GM12878 (cell line): Measurements from ENCODE around the gene COTL1. TPM values are rescaled to one million over a fixed set of nuclear protein-coding genes. Genes with fewer than 3 reads are reported as not detected.

ENCODE experiments used
- ATAC-seq: fragments of 200-7000 bp; cut with Tn5 transposase; 3 replicates; pipeline ENCODE4 v1.9.1; 2020; ENCODE audit warnings: mild to moderate bottlenecking, moderate library complexity
- BruUV-seq: library from RNA; stranded (reverse); fragments of 400-500 nt; replicated peaks from 2 replicates; lab custom pipeline; 2021; lab: Mats Ljungman, UMichigan
- CTCF ChIA-PET: fragments of 300-600 bp; sonication (Branson Sonifier 250); formaldehyde crosslinking; extraction: SDS; loops from one replicate; lab custom pipeline; 2021; ENCODE audit warnings: inconsistent platforms; lab: Yijun Ruan, JAX
- POLR2A ChIA-PET: fragments of 350-600 bp; formaldehyde crosslinking; extraction: SDS; loops from one replicate; lab custom pipeline; 2021; ENCODE audit warnings: inconsistent platforms; lab: Charles Lee
- RAD21 ChIA-PET: fragments of 300-600 bp; sonication (Branson Sonifier 250); formaldehyde crosslinking; loops from one replicate; lab custom pipeline; 2023; ENCODE audit warnings: antibody characterized with exemption; ENCODE audit not compliant: unreplicated experiment; lab: Charles Lee
- SMC1A ChIA-PET: fragments of 300-600 bp; sonication (Branson Sonifier 250); formaldehyde crosslinking; loops from one replicate; lab custom pipeline; 2023; ENCODE audit not compliant: unreplicated experiment, uncharacterized antibody; lab: Charles Lee
- DNase-seq: peaks from one replicate; pipeline ENCODE4 v3.0.0-alpha.2; 2011; ENCODE audit warnings: low read depth, low spot score
- FAIRE-seq: peaks from 3 replicates; lab custom pipeline; 2011; peaks lifted over from hg19 to GRCh38; lab: Jason Lieb, UNC
- H2AFZ ChIP-seq: 2 replicates; pipeline ENCODE4 v1.6.0; 2011; ENCODE audit warnings: low read depth, low read length, control low read depth; ENCODE audit not compliant: control insufficient read depth
- H3K27ac ChIP-seq: 2 replicates; pipeline ENCODE4 v1.5.1; 2011; ENCODE audit warnings: control low read depth; ENCODE audit not compliant: control insufficient read depth, insufficient read depth
- H3K27me3 ChIP-seq, 2 experiments: replicated peaks in 1 of 2; 2 replicates each; pipeline versions ENCODE4 v1.6.0 to v1.6.1; 2011; ENCODE audit warnings: low read length in 1 of 2; ENCODE audit not compliant: control insufficient read depth in 2 of 2, insufficient read depth in 2 of 2
- H3K36me3 ChIP-seq, 2 experiments: 2 replicates each; pipeline ENCODE4 v1.5.1; 2011; ENCODE audit warnings: low read length in 1 of 2; ENCODE audit not compliant: control insufficient read depth in 2 of 2, insufficient read depth in 2 of 2
- H3K4me1 ChIP-seq: 2 replicates; pipeline ENCODE4 v1.6.1; 2011; ENCODE audit warnings: mild to moderate bottlenecking, low read length, moderate library complexity, mixed read lengths; ENCODE audit not compliant: control insufficient read depth, insufficient read depth
- H3K4me2 ChIP-seq: 2 replicates; pipeline ENCODE4 v1.6.0; 2011; ENCODE audit warnings: control low read depth; ENCODE audit not compliant: control insufficient read depth, insufficient read depth
- H3K4me3 ChIP-seq: fragments of 200-600 bp; sonication (generic); 2 replicates; pipeline ENCODE4 v1.5.1; 2016
- H3K79me2 ChIP-seq: 2 replicates; pipeline ENCODE4 v1.6.0; 2011; ENCODE audit warnings: low read length; ENCODE audit not compliant: control insufficient read depth, insufficient read depth
- H3K9ac ChIP-seq: 2 replicates; pipeline ENCODE4 v1.8.0; 2011; ENCODE audit warnings: low read length, control low read depth, mixed read lengths; ENCODE audit not compliant: control insufficient read depth, insufficient read depth
- H3K9me3 ChIP-seq: replicated peaks from 3 replicates; pipeline ENCODE4 v1.5.1; 2011; ENCODE audit warnings: mild to moderate bottlenecking, low read length; ENCODE audit not compliant: control insufficient read depth, insufficient read depth
- H4K20me1 ChIP-seq: 2 replicates; pipeline ENCODE4 v1.6.0; 2011; ENCODE audit not compliant: control insufficient read depth, insufficient read depth
- CBFB ChIP-seq: IDR thresholded peaks from 2 replicates; pipeline ENCODE4 v1.6.1; 2016; ENCODE audit warnings: antibody characterized with exemption, low read depth
- CHD2 ChIP-seq: IDR thresholded peaks from 2 replicates; pipeline ENCODE4 v1.6.1; 2011; ENCODE audit warnings: low read depth, low read length, improper control_type of control experiment, borderline replicate concordance
- E4F1 ChIP-seq: fragments of 450-650 bp; IDR thresholded peaks from 2 replicates; pipeline ENCODE4 v1.6.1; 2018; ENCODE audit warnings: borderline replicate concordance, mild to moderate bottlenecking; ENCODE audit not compliant: partially characterized antibody
- FOXK2 ChIP-seq: fragments of 450-650 bp; IDR thresholded peaks from 2 replicates; pipeline ENCODE4 v1.6.1; 2017; ENCODE audit warnings: mild to moderate bottlenecking, moderate library complexity
- GABPA ChIP-seq: IDR thresholded peaks from 2 replicates; pipeline ENCODE4 v1.6.1; 2014; ENCODE audit warnings: antibody characterized with exemption, low read depth, mild to moderate bottlenecking, inconsistent platforms
- GATAD2B ChIP-seq: fragments of 450-650 bp; conservative IDR thresholded peaks from 2 replicates; pipeline ENCODE4 v1.6.1; 2017; ENCODE audit warnings: low read depth, mild to moderate bottlenecking, moderate library complexity
- KAT2A ChIP-seq: conservative IDR thresholded peaks from 2 replicates; pipeline ENCODE4 v1.6.1; 2011; ENCODE audit warnings: low read depth, low read length; ENCODE audit not compliant: control insufficient read depth
- MTA3 ChIP-seq: IDR thresholded peaks from 2 replicates; pipeline ENCODE4 v1.6.1; 2012; ENCODE audit warnings: low read length, inconsistent platforms, borderline replicate concordance
- NFXL1 ChIP-seq: fragments of 450-650 bp; IDR thresholded peaks from 2 replicates; pipeline ENCODE4 v1.6.1; 2017; ENCODE audit warnings: antibody characterized with exemption, mild to moderate bottlenecking, borderline replicate concordance
- NFYB ChIP-seq: IDR thresholded peaks from 2 replicates; pipeline ENCODE4 v1.6.1; 2011; ENCODE audit warnings: low read depth, mild to moderate bottlenecking, low read length, improper control_type of control experiment, moderate library complexity; ENCODE audit not compliant: insufficient read depth
- RAD21 ChIP-seq: IDR thresholded peaks from 2 replicates; pipeline ENCODE4 v1.6.1; 2011; ENCODE audit warnings: mild to moderate bottlenecking, low read depth, low read length, moderate library complexity; ENCODE audit not compliant: insufficient read depth
- RBBP5 ChIP-seq: fragments of 200-600 bp; sonication (generic); conservative IDR thresholded peaks from 2 replicates; pipeline ENCODE4 v1.6.1; 2016
- RCOR1 ChIP-seq: conservative IDR thresholded peaks from 2 replicates; pipeline ENCODE4 v1.6.1; 2012; ENCODE audit warnings: low read depth, low read length, improper control_type of control experiment
- STAT1 ChIP-seq: fragments of 450-650 bp; conservative IDR thresholded peaks from 2 replicates; pipeline ENCODE4 v1.6.1; 2014; ENCODE audit warnings: antibody characterized with exemption, mild to moderate bottlenecking
- TCF3 ChIP-seq: IDR thresholded peaks from 2 replicates; pipeline ENCODE4 v1.6.1; 2012; ENCODE audit warnings: low read depth, mild to moderate bottlenecking, low read length, borderline replicate concordance; ENCODE audit not compliant: insufficient read depth
- YBX1 ChIP-seq: fragments of 450-650 bp; IDR thresholded peaks from 2 replicates; pipeline ENCODE4 v1.6.1; 2016; ENCODE audit warnings: antibody characterized with exemption
- ZNF592 ChIP-seq: fragments of 450-650 bp; IDR thresholded peaks from 2 replicates; pipeline ENCODE4 v1.6.1; 2017; ENCODE audit warnings: mild to moderate bottlenecking, moderate library complexity
- ZNF622 ChIP-seq: fragments of 450-650 bp; IDR thresholded peaks from 2 replicates; pipeline ENCODE4 v1.6.1; 2017; ENCODE audit warnings: mild to moderate bottlenecking, inconsistent platforms
- WGBS: methylation state at CpG from one replicate; pipeline ENCODE4 v1.1.6; 2016; ENCODE audit warnings: low lambda C conversion rate; ENCODE audit not compliant: insufficient replicate concordance, insufficient coverage; ENCODE audit errors: missing lambda C conversion rate; 5-methylcytosine and 5-hydroxymethylcytosine counted together
- in situ Hi-C: fragments of 300-500 bp; cut with MboI; formaldehyde crosslinking; loops from 9 replicates; pipeline ENCODE4 v1.14.3; 2018; ENCODE audit warnings: mixed read lengths
- intact Hi-C: fragments of 100-400 bp; cut with micrococcal nuclease; formaldehyde crosslinking; loops from one replicate; pipeline ENCODE4 v1.14.2; 2022; ENCODE audit not compliant: unreplicated experiment
- polyA plus RNA-seq, 11 experiments: library from polyadenylated mRNA; depleted of rRNA in 4 of 11; unstranded in 6 of 11; stranded (reverse) in 5 of 11; fragments of >200 nt; fragmentation: Nextera tagmentation in 4 of 11; fragmentation: Illumina TruSeq in 1 of 11; extraction: Ambion mirVana in 4 of 11; extraction: Trizol in 1 of 11; gene quantifications; 1 replicate in 1 of 11; 2 replicates in 10 of 11; pipeline versions ENCODE4 v1.2.1 to v1.2.3, GENCODE V29; 2011 to 2016; ENCODE audit warnings: inconsistent platforms in 2 of 11, missing spikeins in 2 of 11, low read depth in 1 of 11
- total RNA-seq, 4 experiments: library from RNA; depleted of rRNA in 3 of 4; stranded (reverse); fragments of >200 nt in 3 of 4; fragmentation: Illumina TruSeq in 1 of 4; extraction: Trizol in 1 of 4; gene quantifications; 2 replicates each; pipeline versions ENCODE4 v1.2.1 to v1.2.3, GENCODE V29; 2013 to 2021

COTL1 gene
- total and polyA plus RNA-seq, 10 of the 15 experiments (the other 5 are each of a cell fraction or from before 2014, with no cell fraction given) = 140 to 894 (median 330) TPM

DNA sequence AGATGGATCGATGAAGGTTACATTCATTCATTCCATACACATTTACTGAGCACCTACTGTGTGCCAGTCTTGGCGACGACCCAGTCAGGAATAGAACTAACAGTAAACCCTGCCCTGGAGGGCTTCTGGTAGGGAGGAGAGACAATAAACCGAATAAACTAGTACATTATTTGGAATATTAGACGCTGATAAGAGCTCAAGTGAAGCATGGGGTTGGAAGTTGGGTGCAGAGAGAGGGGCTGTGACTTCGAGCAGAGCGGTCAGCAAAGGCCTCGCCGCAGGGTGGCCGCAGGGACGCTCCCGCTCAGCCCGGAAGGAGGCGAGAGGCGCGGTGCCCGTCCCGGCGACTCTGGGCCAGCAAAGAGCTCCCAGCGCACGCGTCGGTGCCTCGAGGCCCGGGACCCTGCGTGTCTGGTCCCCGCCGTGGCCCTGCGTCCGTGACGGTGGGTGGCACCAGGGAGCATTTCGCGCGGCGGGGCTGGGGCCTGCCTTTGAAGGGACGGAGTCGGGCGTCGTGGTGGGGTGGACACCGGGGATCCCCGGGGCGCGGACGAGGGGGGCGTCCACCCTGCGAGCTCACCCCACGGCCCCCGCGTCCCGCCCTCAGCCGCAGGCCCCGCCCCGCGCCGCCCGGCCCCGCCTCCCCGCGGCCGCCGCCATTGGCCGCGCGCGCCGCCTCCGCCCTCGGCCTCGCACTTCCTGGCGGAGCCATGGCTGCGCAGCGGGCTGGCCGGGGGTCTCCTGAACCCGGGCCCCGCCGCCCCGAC is 30.1 kb upstream of the COTL1 start, which contains the start of gene KLHL36:
KLHL36 (plus strand) TSS at position 684 of the 767 bp plus-strand sequence. CDS start 2,357 bp downstream, outside the sequence.
- Histone ChIP-seq H2AFZ (peak within 1 kb of the TSS; percentile 90), H3K9me3 (no peaks in the 10 kb centered on the region), H4K20me1 (no peaks in the 10 kb centered on the region), H3K9ac (peak within 1 kb of the TSS; percentile 86), H3K36me3 (peaks cover 0 to 12% of the 10 kb centered on the region in 2 experiments; a peak in 3 of 4 replicates), H3K4me2 (peak within 1 kb of the TSS; percentile 93), H3K4me1 (peaks cover 21% of the 10 kb centered on the region), H3K79me2 (peaks cover 17% of the 10 kb centered on the region), H3K4me3 (peak within 1 kb of the TSS; percentile 81), H3K27me3 (no peaks in the 10 kb centered on the region), H3K27ac (peak within 1 kb of the TSS; percentile 79)
- whole genome bisulfite sequencing = 12% methylated on average over 40 of the region's 77 CpGs
- no TSS peak for BruUV-seq
- ChIA-PET CTCF (interaction anchor here (0.8 to 1.7 kb wide), 4 partner anchors 17 to 90 kb away, joined by 3 to 7 read pairs (median 4); no protein-coding TSS in a partner anchor), POLR2A (interaction anchor here (1.0 to 2.0 kb wide), 5 partner anchors 9 to 143 kb away, joined by 3 to 10 read pairs (median 4); no protein-coding TSS in a partner anchor), RAD21 (interaction anchor here (2.3 kb wide), 1 partner anchor 78 kb away, joined by 6 read pairs; no protein-coding TSS in a partner anchor), SMC1A (interaction anchor here (0.5 to 1.2 kb wide), 4 partner anchors 20 to 139 kb away, joined by 3 to 4 read pairs (median 3); no protein-coding TSS in a partner anchor)
- DNase-seq (no peak), ATAC-seq (peak; percentile 84), FAIRE-seq (no peak)
- in situ Hi-C loops (loop anchor here (25.0 kb wide), 1 partner anchor 314 kb away; no protein-coding TSS in a partner anchor), intact Hi-C loops (no loop called here)
- TF ChIP-seq RAD21 = no peak
- TF ChIP-seq GABPA = no peak
- peak; percentile 98 for TF ChIP-seq GATAD2B
- no peak for TF ChIP-seq CBFB
- no peak for TF ChIP-seq ZNF622
- no peak for TF ChIP-seq MTA3
- no peak for TF ChIP-seq FOXK2
- TF ChIP-seq STAT1 = no peak
- no peak for TF ChIP-seq YBX1
- TF ChIP-seq RBBP5 = no peak
- TF ChIP-seq KAT2A = no peak
- no peak for TF ChIP-seq CHD2
- TF ChIP-seq ZNF592 = no peak
- no peak for TF ChIP-seq RCOR1
- TF ChIP-seq E4F1 = no peak
- TF ChIP-seq NFXL1 = no peak
- TF ChIP-seq NFYB = no peak
- TF ChIP-seq TCF3 = no peak
